OCI-LY7 (cell line): ENCODE results near the gene C1orf159.

Source experiments
- CTCF ChIP-seq: fragments of 200-600 bp; sonication (generic); conservative IDR thresholded peaks from 2 replicates; pipeline ENCODE4 v1.5.1; 2014; ENCODE audit warnings: mild to moderate bottlenecking, antibody characterized with exemption, low read length, moderate library complexity, mixed read lengths
- EZH2phosphoT487 ChIP-seq: fragments of 200-600 bp; sonication (generic); IDR thresholded peaks from 2 replicates; pipeline ENCODE4 v1.6.1; 2018; ENCODE audit warnings: low read depth, borderline replicate concordance, mild to moderate bottlenecking, mixed run types, antibody characterized with exemption, low read length, moderate library complexity, mixed read lengths

GRCh38 chr1:1052003-1052840, 63.7 kb downstream of the C1orf159 start:
- TF ChIP-seq CTCF: no peak
- no peak for TF ChIP-seq EZH2phosphoT487
